ENCODE results near the gene AGRN.

Gene AGRN

GRCh38 chr1:1019122-1019999 is 559 bp upstream of the AGRN start:
- peak in 49 of 56 donors; percentile 34 to 90 (median 72) for DNase-seq

GRCh38 chr1:1020415-1021009 is 592 bp downstream of the AGRN start:
- no peak for DNase-seq

GRCh38 chr1:1021010-1021919 is 1.3 kb downstream of the AGRN start:
- peak in 4 of 56 donors; percentile 34 to 56 (median 43) for DNase-seq

- no peak for DNase-seq
Measured at GRCh38 chr1:1021920-1022259, 2.0 kb downstream of the AGRN start.

- no peak for DNase-seq
Measured at GRCh38 chr1:1022302-1023009, 2.5 kb downstream of the AGRN start.

- DNase-seq = peak in 2 of 56 donors; percentile 25 to 44
Measured at GRCh38 chr1:1023700-1024099, 3.8 kb downstream of the AGRN start.

GRCh38 chr1:1024149-1024770 is 4.3 kb downstream of the AGRN start:
- DNase-seq = no peak

GRCh38 chr1:1024771-1025699 is 5.1 kb downstream of the AGRN start:
- peak in 29 of 56 donors; percentile 12 to 73 (median 49) for DNase-seq

- no peak for DNase-seq
Measured at GRCh38 chr1:1025730-1026129, 5.8 kb downstream of the AGRN start.

- no peak for DNase-seq
Measured at GRCh38 chr1:1026599-1027413, 6.9 kb downstream of the AGRN start.

- DNase-seq = no peak
Measured at GRCh38 chr1:1027791-1028190, 7.9 kb downstream of the AGRN start.

- DNase-seq = peak in 18 of 56 donors; percentile 17 to 73 (median 34)
Measured at GRCh38 chr1:1030867-1031658, 11.1 kb downstream of the AGRN start.

GRCh38 chr1:1031659-1032235 is 11.8 kb downstream of the AGRN start:
- no peak for DNase-seq

GRCh38 chr1:1032424-1032823 is 12.5 kb downstream of the AGRN start:
- DNase-seq = peak in 14 of 56 donors; percentile 18 to 58 (median 40)

- peak in 54 of 56 donors; percentile 25 to 90 (median 72) for DNase-seq
Measured at GRCh38 chr1:1033009-1033587, 13.2 kb downstream of the AGRN start.

GRCh38 chr1:1033731-1034438 is 14.0 kb downstream of the AGRN start:
- no peak for DNase-seq
